HG02763 (cell line): ENCODE data around the gene SPG7.

Experiments
- ATAC-seq: cut with Tn5 transposase; IDR thresholded peaks from one replicate; pipeline ENCODE4 v1.9.1; 2021; ENCODE audit warnings: mild to moderate bottlenecking, moderate library complexity; ENCODE audit not compliant: unreplicated experiment

The SPG7 gene

GRCh38 chr16:89595330-89596060 lies 87.3 kb downstream of the SPG7 start:
- no peak for ATAC-seq

- no peak for ATAC-seq
Measured at GRCh38 chr16:89596061-89596689, 88.0 kb downstream of the SPG7 start.

GRCh38 chr16:89596957-89597649 lies 88.9 kb downstream of the SPG7 start:
- no peak for ATAC-seq

GRCh38 chr16:89598199-89598598 lies 90.0 kb downstream of the SPG7 start:
- ATAC-seq: no peak

GRCh38 chr16:89599451-89599858 lies 91.3 kb downstream of the SPG7 start:
- no peak for ATAC-seq

GRCh38 chr16:89599902-89600301 lies 91.7 kb downstream of the SPG7 start:
- ATAC-seq: no peak

- ATAC-seq: no peak
Measured at GRCh38 chr16:89600427-89600826, 92.2 kb downstream of the SPG7 start.

GRCh38 chr16:89600956-89601355 lies 92.8 kb downstream of the SPG7 start:
- no peak for ATAC-seq

- no peak for ATAC-seq
Measured at GRCh38 chr16:89601906-89602272, 93.7 kb downstream of the SPG7 start.

- ATAC-seq: no peak
Measured at GRCh38 chr16:89602273-89602951, 94.2 kb downstream of the SPG7 start.

- ATAC-seq: no peak
Measured at GRCh38 chr16:89602952-89603590, 94.9 kb downstream of the SPG7 start.

GRCh38 chr16:89604764-89605163 lies 96.6 kb downstream of the SPG7 start:
- ATAC-seq: no peak

GRCh38 chr16:89605186-89605970 lies 97.2 kb downstream of the SPG7 start:
- ATAC-seq: no peak

- no peak for ATAC-seq
Measured at GRCh38 chr16:89606006-89606405, 97.8 kb downstream of the SPG7 start.
